Smooth muscle cell of the brain vasculature (primary cell): ENCODE data around the gene QSOX1.

ENCODE experiments used
- DNase-seq: peaks from one replicate; pipeline ENCODE4 v3.0.0-alpha.2; 2012; ENCODE audit warnings: low read depth, low spot score

QSOX1 gene

GRCh38 chr1:180250883-180251509 lies 96.3 kb downstream of the QSOX1 start:
- DNase-seq, result no peak

GRCh38 chr1:180251526-180252305 lies 97.0 kb downstream of the QSOX1 start:
- DNase-seq, result no peak

- no peak for DNase-seq
Measured at GRCh38 chr1:180252638-180253536, 98.2 kb downstream of the QSOX1 start.
